Tibial nerve (tissue), 4 donors: ENCODE results near the gene SENP1.

Experiments
- EP300 ChIP-seq, 2 donors: sonication (generic); formaldehyde crosslinking; IDR thresholded peaks; one replicate each; pipeline ENCODE4 v1.6.1; 2017; ENCODE audit warnings: antibody characterized with exemption in 2 of 2, mild to moderate bottlenecking in 1 of 2
- TF ChIP-seq, protein P1 (sequence below), 5 experiments: fragments of 200-600 bp in 3 of 5; fragments of 450-650 bp in 2 of 5; sonication (generic) in 3 of 5; IDR thresholded peaks; one replicate each; pipeline ENCODE4 v1.5.1; 2016 to 2019; ENCODE audit warnings: antibody characterized with exemption in 5 of 5, mild to moderate bottlenecking in 3 of 5, moderate library complexity in 2 of 5

DNA sequence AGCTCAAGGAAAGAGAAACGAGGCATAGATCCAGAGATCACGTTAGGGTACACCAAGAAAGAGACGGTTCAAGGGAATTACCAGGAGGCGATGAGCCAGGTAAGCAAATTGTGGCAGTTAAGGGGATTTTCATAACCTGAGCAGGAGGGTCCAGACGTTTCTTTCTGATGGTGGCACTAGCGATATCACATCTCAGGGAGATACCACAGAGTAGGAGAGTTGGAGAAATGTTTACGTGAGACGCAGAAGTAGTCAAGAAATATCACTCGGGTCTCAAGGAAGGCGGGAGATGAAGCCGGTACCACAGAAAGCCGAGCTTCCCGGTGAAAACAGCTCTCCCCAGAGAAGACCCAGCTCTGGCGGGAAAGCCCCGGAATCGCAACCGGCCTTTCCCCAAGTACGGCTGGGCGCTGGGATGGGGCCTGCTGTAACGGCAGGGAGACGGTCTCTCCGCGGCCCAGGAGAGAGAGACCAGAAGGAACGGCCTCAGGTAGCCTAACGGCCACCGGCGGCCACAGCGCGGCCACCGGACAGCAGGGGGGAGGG is 485 bp downstream of the SENP1 start:
- TF ChIP-seq EP300 (IDR thresholded peaks at IDR 0.05), result no peak
- TF ChIP-seq, protein P1, sequence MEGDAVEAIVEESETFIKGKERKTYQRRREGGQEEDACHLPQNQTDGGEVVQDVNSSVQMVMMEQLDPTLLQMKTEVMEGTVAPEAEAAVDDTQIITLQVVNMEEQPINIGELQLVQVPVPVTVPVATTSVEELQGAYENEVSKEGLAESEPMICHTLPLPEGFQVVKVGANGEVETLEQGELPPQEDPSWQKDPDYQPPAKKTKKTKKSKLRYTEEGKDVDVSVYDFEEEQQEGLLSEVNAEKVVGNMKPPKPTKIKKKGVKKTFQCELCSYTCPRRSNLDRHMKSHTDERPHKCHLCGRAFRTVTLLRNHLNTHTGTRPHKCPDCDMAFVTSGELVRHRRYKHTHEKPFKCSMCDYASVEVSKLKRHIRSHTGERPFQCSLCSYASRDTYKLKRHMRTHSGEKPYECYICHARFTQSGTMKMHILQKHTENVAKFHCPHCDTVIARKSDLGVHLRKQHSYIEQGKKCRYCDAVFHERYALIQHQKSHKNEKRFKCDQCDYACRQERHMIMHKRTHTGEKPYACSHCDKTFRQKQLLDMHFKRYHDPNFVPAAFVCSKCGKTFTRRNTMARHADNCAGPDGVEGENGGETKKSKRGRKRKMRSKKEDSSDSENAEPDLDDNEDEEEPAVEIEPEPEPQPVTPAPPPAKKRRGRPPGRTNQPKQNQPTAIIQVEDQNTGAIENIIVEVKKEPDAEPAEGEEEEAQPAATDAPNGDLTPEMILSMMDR (IDR thresholded peaks at IDR 0.05), result no peak
